ENCODE data around the gene FDX1.

Gene FDX1

GRCh38 chr11:110508786-110509185 is 79.0 kb downstream of the FDX1 start:
- no peak for DNase-seq (ENCODE audit: low read depth, low spot score)

- DNase-seq (ENCODE audit: low read depth, low spot score) = no peak
These were observed 79.7 kb downstream of the FDX1 start for GRCh38 chr11:110509472-110509871.

GRCh38 chr11:110512026-110512425 is 82.3 kb downstream of the FDX1 start:
- no peak for DNase-seq (ENCODE audit: low read depth, low spot score)

GRCh38 chr11:110513259-110513801 is 83.6 kb downstream of the FDX1 start:
- no peak for DNase-seq (ENCODE audit: low read depth, low spot score)

GRCh38 chr11:110513846-110514437 is 84.2 kb downstream of the FDX1 start:
- no peak for DNase-seq (ENCODE audit: low read depth, low spot score)
